DND-41 (cell line): ENCODE measurements around the gene FNDC3B.

ENCODE experiments used
- CTCF ChIP-seq: IDR thresholded peaks from 2 replicates; pipeline ENCODE4 v1.5.1; 2012; ENCODE audit warnings: borderline replicate concordance, low read length, moderate library complexity, mild to moderate bottlenecking; ENCODE audit not compliant: poor library complexity, severe bottlenecking; ENCODE audit errors: extremely low read depth
- EZH2 ChIP-seq: IDR thresholded peaks from 3 replicates; pipeline ENCODE4 v1.6.1; 2012; ENCODE audit warnings: borderline replicate concordance, low read depth, mild to moderate bottlenecking, moderate library complexity, low read length, inconsistent platforms; ENCODE audit not compliant: severe bottlenecking

GRCh38 chr3:172285844-172286243, 246.5 kb downstream of the FNDC3B start:
- TF ChIP-seq CTCF (no peak), EZH2 (no peak)
